Epithelial cell of esophagus (primary cell): Measurements from ENCODE around the gene C3orf20.

Source experiments
- DNase-seq: peaks from one replicate; pipeline ENCODE4 v3.0.0; 2010; ENCODE audit warnings: low read depth
- H3K4me3 ChIP-seq: 2 replicates; pipeline ENCODE4 v1.5.1; 2011; ENCODE audit warnings: mild to moderate bottlenecking, low read length, control low read depth
- TF ChIP-seq, protein P1 (sequence below): IDR thresholded peaks from 2 replicates; pipeline ENCODE4 v1.5.1; 2011; ENCODE audit warnings: low read depth, mild to moderate bottlenecking, low read length, control low read depth, inconsistent platforms; ENCODE audit not compliant: insufficient read depth; ENCODE audit errors: missing control alignments

C3orf20 gene

DNA sequence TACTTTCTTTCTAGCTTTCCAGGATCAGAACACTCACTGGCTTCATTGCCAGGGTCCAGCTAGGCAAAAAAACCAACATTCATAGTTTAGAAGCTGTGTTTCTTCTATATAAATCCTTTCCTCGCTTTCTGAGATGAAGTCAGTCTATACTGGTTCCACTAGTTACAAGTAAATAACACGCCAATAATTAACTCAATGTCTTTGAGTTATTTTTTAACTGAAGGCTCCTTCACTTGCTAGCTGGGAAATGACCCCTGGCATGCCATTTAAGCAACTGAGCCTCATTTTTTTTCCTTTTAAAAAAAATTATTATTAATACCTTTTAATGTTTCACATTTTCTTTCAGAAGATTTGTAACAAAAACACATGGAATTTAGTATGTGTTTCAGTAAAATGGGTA lies 25.5 kb upstream of the C3orf20 start:
- no peak for DNase-seq
- TF ChIP-seq, protein P1, sequence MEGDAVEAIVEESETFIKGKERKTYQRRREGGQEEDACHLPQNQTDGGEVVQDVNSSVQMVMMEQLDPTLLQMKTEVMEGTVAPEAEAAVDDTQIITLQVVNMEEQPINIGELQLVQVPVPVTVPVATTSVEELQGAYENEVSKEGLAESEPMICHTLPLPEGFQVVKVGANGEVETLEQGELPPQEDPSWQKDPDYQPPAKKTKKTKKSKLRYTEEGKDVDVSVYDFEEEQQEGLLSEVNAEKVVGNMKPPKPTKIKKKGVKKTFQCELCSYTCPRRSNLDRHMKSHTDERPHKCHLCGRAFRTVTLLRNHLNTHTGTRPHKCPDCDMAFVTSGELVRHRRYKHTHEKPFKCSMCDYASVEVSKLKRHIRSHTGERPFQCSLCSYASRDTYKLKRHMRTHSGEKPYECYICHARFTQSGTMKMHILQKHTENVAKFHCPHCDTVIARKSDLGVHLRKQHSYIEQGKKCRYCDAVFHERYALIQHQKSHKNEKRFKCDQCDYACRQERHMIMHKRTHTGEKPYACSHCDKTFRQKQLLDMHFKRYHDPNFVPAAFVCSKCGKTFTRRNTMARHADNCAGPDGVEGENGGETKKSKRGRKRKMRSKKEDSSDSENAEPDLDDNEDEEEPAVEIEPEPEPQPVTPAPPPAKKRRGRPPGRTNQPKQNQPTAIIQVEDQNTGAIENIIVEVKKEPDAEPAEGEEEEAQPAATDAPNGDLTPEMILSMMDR, result no peak
- no peak overlapping the region for H3K4me3 ChIP-seq

DNA sequence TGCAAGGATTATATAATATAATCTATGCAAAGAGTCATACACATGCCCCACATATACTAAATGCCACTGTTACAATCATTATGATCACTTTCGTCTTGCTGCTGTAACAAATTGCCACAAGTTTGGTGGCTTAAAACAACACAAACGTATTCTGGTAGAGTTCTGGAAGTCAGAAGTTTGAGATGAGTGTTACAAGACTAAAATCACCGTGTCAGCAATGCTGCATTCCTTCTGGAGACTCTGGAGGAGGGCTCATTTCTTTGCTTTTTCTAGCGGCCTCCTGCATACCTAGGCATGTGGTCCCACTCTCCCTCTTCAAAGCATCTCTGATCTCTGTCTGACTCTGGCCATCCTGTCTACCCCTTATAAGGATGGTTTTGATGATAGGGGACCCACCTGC lies 24.7 kb upstream of the C3orf20 start:
- no peak for DNase-seq
- no peak overlapping the region for H3K4me3 ChIP-seq
- TF ChIP-seq, protein P1, result no peak

DNA sequence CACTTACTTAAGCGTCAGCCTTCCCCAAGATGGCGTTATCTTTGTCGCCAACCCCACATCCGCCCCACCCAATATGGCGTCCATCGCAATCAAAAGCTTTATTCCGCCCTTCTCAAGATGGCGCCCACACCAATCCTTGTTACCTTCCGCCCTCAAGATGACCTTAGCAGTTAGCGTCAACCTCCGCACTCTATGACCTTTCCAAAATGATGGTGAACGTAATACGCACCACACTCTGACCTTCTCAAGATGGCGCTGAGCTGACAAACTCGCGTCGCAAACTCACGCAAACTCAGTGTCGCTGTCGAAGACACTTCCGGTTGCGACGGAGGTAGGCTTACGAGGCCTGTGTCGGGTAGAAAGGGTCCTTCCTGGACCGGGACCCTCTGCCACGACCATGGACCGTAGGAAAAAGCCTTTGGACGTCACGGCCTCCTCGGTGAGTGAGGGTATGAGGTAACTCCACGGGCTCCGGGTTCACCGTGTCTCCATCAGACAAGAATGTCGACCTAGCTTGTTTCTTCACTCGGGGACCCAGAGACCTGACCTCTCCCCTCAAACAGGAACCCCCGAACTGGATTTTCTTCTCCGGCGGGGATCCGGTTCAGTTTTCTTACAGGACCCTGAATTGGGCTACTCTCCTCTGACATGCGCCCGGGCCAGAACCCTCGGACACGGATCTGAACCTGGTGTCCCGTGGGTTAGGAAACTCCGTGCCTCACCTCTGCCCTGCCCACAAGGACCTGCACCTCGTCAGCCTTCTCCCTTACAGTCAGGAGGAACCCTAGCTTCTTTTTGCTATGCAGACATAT lies 23.3 kb upstream of the C3orf20 start, which contains the start of gene CCDC174:
TSS of gene CCDC174 (plus strand) at position 323 of the 812 bp plus-strand sequence. CDS start at position 398, 75 bp downstream.
- TF ChIP-seq, protein P1, result no peak
- peak; percentile 99 for DNase-seq

DNA sequence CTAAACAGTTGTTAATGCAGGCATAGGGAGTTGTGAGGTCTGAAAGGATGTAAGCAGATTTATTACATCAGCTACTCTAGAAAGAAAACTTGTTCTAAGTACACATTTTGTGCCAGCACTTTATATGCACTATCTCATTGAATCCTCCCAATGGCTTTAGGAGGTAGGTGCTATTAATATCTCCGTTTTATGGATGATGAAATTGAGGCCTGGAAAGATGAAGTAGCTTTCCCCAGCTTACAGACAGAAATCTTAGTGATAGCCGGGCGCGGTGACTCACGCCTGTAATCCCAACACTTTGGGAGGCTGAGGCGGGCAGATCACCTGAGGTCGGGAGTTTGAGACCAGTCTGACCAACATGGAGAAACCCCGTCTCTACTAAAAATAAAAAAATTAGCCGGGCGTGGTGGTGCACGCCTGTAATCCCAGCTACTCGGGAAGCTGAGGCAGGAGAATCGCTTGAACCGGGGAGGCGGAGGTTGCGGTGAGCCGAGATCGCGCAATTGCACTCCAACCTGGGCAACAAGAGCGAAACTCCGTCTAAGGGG lies 22.5 kb upstream of the C3orf20 start:
- DNase-seq, result peak; percentile 38
- H3K4me3 ChIP-seq, result peak overlapping the region; percentile 92

More for the DNA sequence above, 23.3 kb upstream of the C3orf20 start, which contains the start of gene CCDC174:
- H3K4me3 ChIP-seq, result peak within 1 kb of the TSS; percentile 92

DNA sequence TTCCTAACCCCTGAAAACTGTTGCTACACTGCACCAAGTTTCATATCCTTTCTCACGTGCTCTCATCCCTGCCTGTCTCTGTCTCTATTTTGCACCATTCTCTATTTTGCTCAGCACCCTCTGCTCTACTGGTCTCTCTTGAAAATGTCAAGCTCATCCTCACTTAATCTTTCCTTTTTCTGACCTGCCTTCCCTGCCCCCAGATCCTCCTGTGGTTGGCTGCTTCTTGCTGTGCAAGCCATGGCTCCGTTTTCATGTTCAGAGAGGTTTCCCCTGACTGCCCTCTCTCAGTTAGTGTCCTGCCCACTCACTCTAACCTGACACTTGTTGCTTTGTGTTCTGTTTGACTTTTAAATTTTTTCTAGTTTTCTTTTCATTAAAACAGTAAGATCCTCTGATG lies 17.4 kb upstream of the C3orf20 start:
- TF ChIP-seq, protein P1, result no peak
- H3K4me3 ChIP-seq, result no peak overlapping the region
- DNase-seq, result no peak

DNA sequence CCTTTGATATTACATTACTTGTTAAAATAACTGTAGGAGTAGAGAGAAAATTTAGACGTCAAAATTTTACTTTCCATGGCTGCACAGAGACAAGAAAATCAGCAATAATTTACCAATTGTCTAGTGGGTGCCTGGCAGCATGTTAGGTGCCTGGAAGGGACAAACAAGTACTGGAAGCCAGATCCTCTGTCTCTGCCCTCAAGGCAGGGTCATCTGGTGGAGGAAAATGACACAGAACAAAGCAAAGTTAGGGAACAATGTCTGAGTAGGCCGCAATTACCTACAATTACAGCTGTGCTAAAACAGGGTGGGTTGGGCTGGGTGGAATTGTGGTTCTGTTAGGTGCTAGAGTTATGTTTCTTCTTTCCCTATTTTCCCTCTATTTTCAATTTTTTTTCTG lies 16.0 kb upstream of the C3orf20 start:
- TF ChIP-seq, protein P1, result no peak
- H3K4me3 ChIP-seq, result no peak overlapping the region
- DNase-seq, result no peak

DNA sequence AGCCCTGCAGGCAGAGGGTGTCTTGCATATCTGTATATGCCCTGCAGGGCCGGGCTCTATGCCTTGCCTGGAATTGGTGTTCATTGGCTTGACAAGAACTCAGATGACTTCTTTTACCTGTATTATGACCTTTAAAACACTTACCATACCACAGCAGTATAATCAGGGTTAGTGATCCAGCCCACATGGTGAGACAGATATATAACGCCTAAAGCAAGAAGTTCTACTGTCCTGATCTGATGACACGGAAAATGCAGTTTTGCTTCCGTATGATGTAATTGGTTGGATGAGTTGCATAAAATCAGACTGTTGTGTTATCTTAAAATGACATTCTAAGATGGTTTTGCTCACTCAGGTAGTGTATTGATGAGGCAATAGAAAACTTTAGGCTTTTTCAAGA lies 14.0 kb upstream of the C3orf20 start:
- TF ChIP-seq, protein P1, result no peak
- H3K4me3 ChIP-seq, result no peak overlapping the region
- no peak for DNase-seq
